SH-SY5Y (cell line): ENCODE data around the gene IL25.

Experiments
- GATA2 ChIP-seq: IDR thresholded peaks from 2 replicates; pipeline ENCODE4 v1.6.1; 2011; ENCODE audit warnings: mild to moderate bottlenecking, low read depth, low read length
- GATA3 ChIP-seq: IDR thresholded peaks from 2 replicates; pipeline ENCODE4 v1.6.1; 2011; ENCODE audit warnings: low read depth, mild to moderate bottlenecking, low read length, moderate library complexity

The IL25 gene

GRCh38 chr14:23415821-23416778, 43.5 kb downstream of the IL25 start:
- TF ChIP-seq GATA2: no peak
- no peak for TF ChIP-seq GATA3

GRCh38 chr14:23416801-23417200, 44.2 kb downstream of the IL25 start:
- TF ChIP-seq GATA2: no peak
- TF ChIP-seq GATA3: no peak

GRCh38 chr14:23418021-23418420, 45.4 kb downstream of the IL25 start:
- TF ChIP-seq GATA2 (no peak), GATA3 (no peak)

- TF ChIP-seq GATA2: no peak
- no peak for TF ChIP-seq GATA3
These were observed 49.0 kb downstream of the IL25 start for GRCh38 chr14:23421594-23421993.

GRCh38 chr14:23423657-23424056, 51.0 kb downstream of the IL25 start:
- TF ChIP-seq GATA2 (no peak), GATA3 (no peak)

GRCh38 chr14:23425169-23425568, 52.6 kb downstream of the IL25 start:
- no peak for TF ChIP-seq GATA2
- TF ChIP-seq GATA3: no peak
